ENCODE data around the gene DACH1. TPM values are rescaled to one million over a fixed set of nuclear protein-coding genes. Genes with fewer than 3 reads are reported as not detected.

Gene DACH1
- total and polyA plus RNA-seq, 2 of the 8 experiments (the other 6 are each of a cell fraction or from before 2014, with no cell fraction given), result 0.12 to 0.67 TPM

GRCh38 chr13:71499944-71500514 is 367.0 kb downstream of the DACH1 start (continued):
- TF ChIP-seq RFX5 (IDR thresholded peaks at IDR 0.05; ENCODE audit: borderline replicate concordance, low read depth, low read length) (no peak), SAP30 (IDR thresholded peaks at IDR 0.05; ENCODE audit: insufficient read depth, insufficient replicate concordance, low read length) (no peak), POLR2A (IDR thresholded peaks at IDR 0.05; ENCODE audit: control extremely low read depth in 1 of 2, low read depth in 2 of 2, low read length in 2 of 2) (no peak), BACH1 (IDR thresholded peaks at IDR 0.05; ENCODE audit: low read length) (no peak), CHD7 (IDR thresholded peaks at IDR 0.05; ENCODE audit: insufficient replicate concordance, low read length) (no peak), NANOG (IDR thresholded peaks at IDR 0.05; ENCODE audit: insufficient read depth, low read depth, low read length, poor library complexity, severe bottlenecking) (no peak), EP300 (IDR thresholded peaks at IDR 0.05; ENCODE audit: borderline replicate concordance in 1 of 2, low read depth in 2 of 2, low read length in 2 of 2) (no peak), TBP (IDR thresholded peaks at IDR 0.05; ENCODE audit: low read depth, low read length) (no peak)

Data from H1 (cell line).